B cell (primary cell): ENCODE results near the gene JAM2.

Source experiments
- EZH2 ChIP-seq: IDR thresholded peaks from 2 replicates; pipeline ENCODE4 v1.6.1; 2012; ENCODE audit warnings: borderline replicate concordance, low read depth, mild to moderate bottlenecking, moderate library complexity, low read length; ENCODE audit not compliant: insufficient read depth, poor library complexity, severe bottlenecking
- TF ChIP-seq, protein P1 (sequence below): fragments of 200-600 bp; IDR thresholded peaks from one replicate; pipeline ENCODE4 v1.8.0; 2022; ENCODE audit warnings: antibody characterized with exemption, mild to moderate bottlenecking

DNA sequence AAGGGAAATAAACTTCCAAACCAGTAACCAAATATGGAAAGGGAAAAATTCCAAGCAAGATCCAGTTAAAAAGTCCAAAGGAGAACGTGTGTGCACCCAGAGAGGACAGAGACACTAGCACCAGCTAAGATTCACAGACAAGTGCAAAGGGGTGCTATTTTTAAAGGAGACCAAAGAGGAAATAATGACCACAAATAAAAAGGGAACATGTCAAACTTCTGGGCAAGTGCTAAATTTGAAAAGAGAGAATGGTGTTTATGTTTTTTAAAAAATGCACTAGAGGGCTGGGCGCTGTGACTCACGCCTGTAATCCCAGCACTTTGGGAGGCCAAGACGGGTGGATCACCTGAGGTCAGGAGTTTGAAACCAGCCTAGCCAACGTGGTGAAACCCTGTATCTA, 8.6 kb downstream of the JAM2 start:
- TF ChIP-seq, protein P1, sequence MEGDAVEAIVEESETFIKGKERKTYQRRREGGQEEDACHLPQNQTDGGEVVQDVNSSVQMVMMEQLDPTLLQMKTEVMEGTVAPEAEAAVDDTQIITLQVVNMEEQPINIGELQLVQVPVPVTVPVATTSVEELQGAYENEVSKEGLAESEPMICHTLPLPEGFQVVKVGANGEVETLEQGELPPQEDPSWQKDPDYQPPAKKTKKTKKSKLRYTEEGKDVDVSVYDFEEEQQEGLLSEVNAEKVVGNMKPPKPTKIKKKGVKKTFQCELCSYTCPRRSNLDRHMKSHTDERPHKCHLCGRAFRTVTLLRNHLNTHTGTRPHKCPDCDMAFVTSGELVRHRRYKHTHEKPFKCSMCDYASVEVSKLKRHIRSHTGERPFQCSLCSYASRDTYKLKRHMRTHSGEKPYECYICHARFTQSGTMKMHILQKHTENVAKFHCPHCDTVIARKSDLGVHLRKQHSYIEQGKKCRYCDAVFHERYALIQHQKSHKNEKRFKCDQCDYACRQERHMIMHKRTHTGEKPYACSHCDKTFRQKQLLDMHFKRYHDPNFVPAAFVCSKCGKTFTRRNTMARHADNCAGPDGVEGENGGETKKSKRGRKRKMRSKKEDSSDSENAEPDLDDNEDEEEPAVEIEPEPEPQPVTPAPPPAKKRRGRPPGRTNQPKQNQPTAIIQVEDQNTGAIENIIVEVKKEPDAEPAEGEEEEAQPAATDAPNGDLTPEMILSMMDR = no peak
- no peak for TF ChIP-seq EZH2
